Measurements from ENCODE around the gene RIN3.

The RIN3 gene

GRCh38 chr14:92728759-92729364 lies 215.3 kb downstream of the RIN3 start:
- DNase-seq: peak; percentile 44

GRCh38 chr14:92729634-92730358 lies 216.2 kb downstream of the RIN3 start:
- DNase-seq: no peak

- DNase-seq: no peak
Measured at GRCh38 chr14:92731622-92732115, 218.1 kb downstream of the RIN3 start.

- no peak for DNase-seq
Measured at GRCh38 chr14:92733007-92733406, 219.4 kb downstream of the RIN3 start.

GRCh38 chr14:92734618-92735017 lies 221.0 kb downstream of the RIN3 start:
- no peak for DNase-seq

- no peak for DNase-seq
Measured at GRCh38 chr14:92735344-92735743, 221.8 kb downstream of the RIN3 start.

GRCh38 chr14:92737206-92737605 lies 223.6 kb downstream of the RIN3 start:
- no peak for DNase-seq

GRCh38 chr14:92737619-92738188 lies 224.1 kb downstream of the RIN3 start:
- no peak for DNase-seq

Data from NCI-H774 (cell line).